NCI-H2107 (cell line): Measurements from ENCODE around the gene DDX54.
A peak's percentile ranks its signal among the peaks of the same experiment; 100 is the strongest.
"Not testable (repeated sequence)": the region's sequence is repeated elsewhere in the genome, so short reads cannot be mapped to it uniquely, and the experiment has no call there.

ENCODE experiments used
- DNase-seq: peaks from one replicate; lab custom pipeline; 2025; lab: John Stamatoyannopoulos, UW

Gene DDX54

GRCh38 chr12:113220593-113221180, 35.4 kb upstream of the DDX54 start:
- DNase-seq = no peak

- DNase-seq = no peak
These were observed 30.7 kb upstream of the DDX54 start for GRCh38 chr12:113216027-113216426.

- DNase-seq = no peak
These were observed 29.7 kb upstream of the DDX54 start for GRCh38 chr12:113214895-113215400.

- DNase-seq = no peak
These were observed 25.9 kb upstream of the DDX54 start for GRCh38 chr12:113211160-113211559.

GRCh38 chr12:113208041-113208934, 23.0 kb upstream of the DDX54 start:
- DNase-seq = no peak

- DNase-seq = no peak
These were observed 22.3 kb upstream of the DDX54 start for GRCh38 chr12:113207613-113208040.

GRCh38 chr12:113206802-113207201, 21.5 kb upstream of the DDX54 start:
- not testable (repeated sequence) for DNase-seq

- no peak for DNase-seq
These were observed 19.5 kb upstream of the DDX54 start for GRCh38 chr12:113204804-113205203.

- DNase-seq = no peak
These were observed 18.8 kb upstream of the DDX54 start for GRCh38 chr12:113203852-113204760.

- no peak for DNase-seq
These were observed 17.2 kb upstream of the DDX54 start for GRCh38 chr12:113202300-113203075.

- DNase-seq = no peak
These were observed 16.2 kb upstream of the DDX54 start for GRCh38 chr12:113201187-113202177.

- no peak for DNase-seq
These were observed 14.9 kb upstream of the DDX54 start for GRCh38 chr12:113200021-113200797.

GRCh38 chr12:113198296-113198695, 13.0 kb upstream of the DDX54 start:
- no peak for DNase-seq

GRCh38 chr12:113197518-113198077, 12.3 kb upstream of the DDX54 start:
- no peak for DNase-seq

- peak; percentile 50 for DNase-seq
These were observed 11.7 kb upstream of the DDX54 start for GRCh38 chr12:113196990-113197389.

GRCh38 chr12:113196582-113196981, 11.3 kb upstream of the DDX54 start:
- no peak for DNase-seq

- no peak for DNase-seq
These were observed 10.3 kb upstream of the DDX54 start for GRCh38 chr12:113195598-113195997.

- DNase-seq = no peak
These were observed 9.7 kb upstream of the DDX54 start for GRCh38 chr12:113194971-113195391.

- no peak for DNase-seq
These were observed 5.9 kb upstream of the DDX54 start for GRCh38 chr12:113191227-113191626.
